H1 (cell line): ENCODE results near the gene NEDD4. TPM values are rescaled to one million over a fixed set of nuclear protein-coding genes. Genes with fewer than 3 reads are reported as not detected.

Source experiments
- CTCF ChIA-PET: fragments of 300-600 bp; sonication (Branson Sonifier 250); formaldehyde crosslinking; loops from one replicate; lab custom pipeline; 2021; ENCODE audit not compliant: partially characterized antibody; lab: Charles Lee
- POLR2A ChIA-PET: fragments of 300-600 bp; sonication (Branson Sonifier 250); formaldehyde crosslinking; loops from one replicate; lab custom pipeline; 2021; ENCODE audit warnings: inconsistent platforms; ENCODE audit not compliant: partially characterized antibody; lab: Charles Lee
- DNase-seq, 2 experiments: peaks; one replicate each; pipeline versions ENCODE4 v3.0.0 to v3.0.0-alpha.2; 2010 to 2022; ENCODE audit warnings: low spot score in 2 of 2, low read depth in 1 of 2, mixed read lengths in 1 of 2
- FAIRE-seq: peaks from 2 replicates; lab custom pipeline; 2011; peaks lifted over from hg19 to GRCh38; lab: Jason Lieb, UNC
- H2AFZ ChIP-seq: 2 replicates; pipeline ENCODE4 v1.8.1; 2012; ENCODE audit warnings: low read length, inconsistent platforms
- H2AK5ac ChIP-seq: 2 replicates; pipeline ENCODE4 v1.6.1; 2013; ENCODE audit warnings: low read depth, low read length
- H2BK120ac ChIP-seq: replicated peaks from 2 replicates; pipeline ENCODE3; 2013; ENCODE audit warnings: low read depth, low read length, inconsistent platforms
- H2BK12ac ChIP-seq: 2 replicates; pipeline ENCODE4 v1.6.1; 2013; ENCODE audit warnings: low read depth, low read length
- H2BK15ac ChIP-seq: 2 replicates; pipeline ENCODE4 v1.6.1; 2013; ENCODE audit warnings: low read length
- H2BK20ac ChIP-seq: 2 replicates; pipeline ENCODE4 v1.6.1; 2013; ENCODE audit warnings: low read length
- H2BK5ac ChIP-seq: 2 replicates; pipeline ENCODE4 v1.6.1; 2013; ENCODE audit warnings: low read depth, low read length
- H3K14ac ChIP-seq: 2 replicates; pipeline ENCODE4 v1.6.1; 2013; ENCODE audit warnings: inconsistent platforms; ENCODE audit not compliant: insufficient read length
- H3K18ac ChIP-seq: 2 replicates; pipeline ENCODE4 v1.6.1; 2013; ENCODE audit warnings: low read length; ENCODE audit errors: extremely low read depth
- H3K23ac ChIP-seq: 2 replicates; pipeline ENCODE4 v1.6.1; 2013; ENCODE audit warnings: inconsistent platforms; ENCODE audit not compliant: insufficient read length
- H3K23me2 ChIP-seq: 2 replicates; pipeline ENCODE4 v1.6.1; 2013; ENCODE audit warnings: low read depth, low read length
- H3K27ac ChIP-seq: 2 replicates; pipeline ENCODE4 v1.6.1; 2011; ENCODE audit warnings: low read depth, low read length, inconsistent platforms
- H3K27me3 ChIP-seq, 4 experiments: replicated peaks in 1 of 4; 1 replicate in 1 of 4; 2 replicates in 3 of 4; pipeline versions ENCODE4 v1.6.1 to v1.8.1; 2011 to 2013; ENCODE audit warnings: low read length in 3 of 4, mild to moderate bottlenecking in 3 of 4, inconsistent platforms in 2 of 4, mixed read lengths in 2 of 4, moderate library complexity in 1 of 4; ENCODE audit not compliant: control insufficient read depth in 3 of 4, insufficient read depth in 3 of 4; ENCODE audit errors: extremely low read depth in 1 of 4
- H3K36me3 ChIP-seq, 4 experiments: 2 replicates each; pipeline versions ENCODE4 v1.6.1 to v1.8.1; 2011 to 2013; ENCODE audit warnings: mild to moderate bottlenecking in 4 of 4, low read length in 3 of 4, moderate library complexity in 2 of 4, control low read depth in 1 of 4, inconsistent platforms in 1 of 4; ENCODE audit not compliant: insufficient read depth in 4 of 4, control insufficient read depth in 2 of 4
- H3K4ac ChIP-seq: replicated peaks from 2 replicates; pipeline ENCODE3; 2013; ENCODE audit warnings: low read length, low read depth, mixed read lengths, inconsistent platforms; ENCODE audit not compliant: insufficient read length
- H3K4me1 ChIP-seq, 4 experiments: replicated peaks in 1 of 4; 1 replicate in 1 of 4; 2 replicates in 3 of 4; pipeline versions ENCODE4 v1.6.1 to v1.8.1; 2011 to 2013; ENCODE audit warnings: low read length in 3 of 4, inconsistent platforms in 2 of 4, mixed read lengths in 1 of 4; ENCODE audit not compliant: insufficient read depth in 4 of 4, control insufficient read depth in 3 of 4
- H3K4me2 ChIP-seq, 2 experiments: 2 replicates each; pipeline versions ENCODE4 v1.6.1 to v1.8.1; 2011 to 2013; ENCODE audit warnings: low read depth in 2 of 2, low read length in 2 of 2, control low read depth in 1 of 2, inconsistent platforms in 1 of 2, mild to moderate bottlenecking in 1 of 2; ENCODE audit not compliant: insufficient read depth in 1 of 2
- H3K4me3 ChIP-seq, 4 experiments: fragments of 200-600, 300-600 bp in 1 of 4; sonication (generic), shearing (Covaris generic), sonication (Bioruptor Twin) in 1 of 4; 2 replicates each; pipeline versions ENCODE4 v1.5.1 to v1.8.1; 2011 to 2016; ENCODE audit warnings: low read length in 4 of 4, low read depth in 3 of 4, control low read depth in 2 of 4, inconsistent platforms in 2 of 4, mild to moderate bottlenecking in 2 of 4, mixed read lengths in 1 of 4, moderate library complexity in 1 of 4; ENCODE audit not compliant: insufficient read depth in 2 of 4; ENCODE audit errors: extremely low read depth in 1 of 4
- H3K56ac ChIP-seq: replicated peaks from 2 replicates; pipeline ENCODE3; 2013; ENCODE audit warnings: low read depth, mild to moderate bottlenecking, mixed read lengths, low read length, inconsistent platforms; ENCODE audit not compliant: insufficient read length
- H3K79me1 ChIP-seq: 2 replicates; pipeline ENCODE4 v1.6.1; 2013; ENCODE audit warnings: low read depth, low read length, control low read depth
- H3K79me2 ChIP-seq, 2 experiments: 2 replicates each; pipeline versions ENCODE4 v1.6.1 to v1.8.1; 2012 to 2013; ENCODE audit warnings: low read length in 2 of 2, mild to moderate bottlenecking in 2 of 2, inconsistent platforms in 1 of 2; ENCODE audit not compliant: insufficient read depth in 2 of 2, control insufficient read depth in 1 of 2
- H3K9ac ChIP-seq, 4 experiments: replicated peaks in 1 of 4; 1 replicate in 1 of 4; 2 replicates in 3 of 4; pipeline versions ENCODE4 v1.6.1 to v1.8.1; 2011 to 2013; ENCODE audit warnings: low read depth in 3 of 4, low read length in 3 of 4, control low read depth in 2 of 4, mild to moderate bottlenecking in 2 of 4, moderate library complexity in 2 of 4, inconsistent platforms in 1 of 4; ENCODE audit errors: extremely low read depth in 1 of 4
- H3K9me3 ChIP-seq, 2 experiments: 2 replicates each; pipeline versions ENCODE4 v1.6.1 to v1.8.1; 2012 to 2013; ENCODE audit warnings: mild to moderate bottlenecking in 2 of 2, moderate library complexity in 2 of 2, control low read depth in 1 of 2, inconsistent platforms in 1 of 2, low read depth in 1 of 2, low read length in 1 of 2, mixed read lengths in 1 of 2; ENCODE audit not compliant: insufficient read depth in 2 of 2
- H4K20me1 ChIP-seq, 2 experiments: replicated peaks in 1 of 2; 2 replicates each; pipeline versions ENCODE3 to v1.8.1; 2011 to 2013; ENCODE audit warnings: inconsistent platforms in 2 of 2, low read length in 2 of 2, mild to moderate bottlenecking in 1 of 2; ENCODE audit not compliant: insufficient read depth in 2 of 2, control insufficient read depth in 1 of 2
- H4K5ac ChIP-seq: 2 replicates; pipeline ENCODE4 v1.6.1; 2013; ENCODE audit warnings: low read length, low read depth, mixed read lengths, inconsistent platforms; ENCODE audit not compliant: insufficient read length
- H4K8ac ChIP-seq: 2 replicates; pipeline ENCODE4 v1.8.0; 2013; ENCODE audit warnings: mild to moderate bottlenecking, moderate library complexity, low read length, inconsistent platforms; ENCODE audit not compliant: insufficient read depth; ENCODE audit errors: extremely low read depth
- H4K91ac ChIP-seq: replicated peaks from 2 replicates; pipeline ENCODE3; 2013; ENCODE audit warnings: low read length, mixed read lengths, inconsistent platforms; ENCODE audit not compliant: insufficient read length
- CHD2 ChIP-seq: IDR thresholded peaks from 2 replicates; pipeline ENCODE4 v1.6.1; 2012; ENCODE audit warnings: low read length, improper control_type of control experiment
- EGR1 ChIP-seq: IDR thresholded peaks from 2 replicates; pipeline ENCODE4 v1.6.1; 2011; ENCODE audit warnings: low read depth, low read length, borderline replicate concordance
- GTF2F1 ChIP-seq: IDR thresholded peaks from 2 replicates; pipeline ENCODE4 v1.6.1; 2012; ENCODE audit warnings: low read depth, low read length, improper control_type of control experiment, borderline replicate concordance
- SAP30 ChIP-seq: fragments of 300-600 bp; sonication (generic); IDR thresholded peaks from 2 replicates; pipeline ENCODE4 v1.7.1; 2012; ENCODE audit warnings: low read length, moderate library complexity, mild to moderate bottlenecking, inconsistent platforms; ENCODE audit not compliant: insufficient read depth, insufficient replicate concordance
- TAF7 ChIP-seq: optimal IDR thresholded peaks from 2 replicates; pipeline ENCODE3; 2011; ENCODE audit warnings: low read depth, mild to moderate bottlenecking, inconsistent platforms, low read length, moderate library complexity, borderline replicate concordance
- WGBS, 2 experiments: shearing (Covaris generic) in 1 of 2; methylation state at CpG; one replicate each; pipeline versions ENCODE4 v1.1.6 to v1.1.7; 2013 to 2015; ENCODE audit warnings: low lambda C conversion rate in 2 of 2, mixed read lengths in 2 of 2, inconsistent platforms in 1 of 2, low coverage in 1 of 2, missing lambda C conversion rate in 1 of 2; ENCODE audit not compliant: insufficient replicate concordance in 2 of 2, insufficient coverage in 1 of 2, insufficient read length in 1 of 2; ENCODE audit errors: extremely low coverage in 1 of 2, missing lambda C conversion rate in 1 of 2; 5-methylcytosine and 5-hydroxymethylcytosine counted together
- polyA plus RNA-seq, 7 experiments: library from polyadenylated mRNA; depleted of rRNA in 3 of 7; stranded (reverse) in 5 of 7; unstranded in 2 of 7; fragments of >200 nt in 5 of 7; fragments of 200-250 nt in 2 of 7; gene quantifications; 1 replicate in 5 of 7; 2 replicates in 1 of 7; 4 replicates in 1 of 7; pipeline versions ENCODE4 v1.2.1 to v1.2.3, GENCODE V29; 2011 to 2013; ENCODE audit warnings: missing spikeins in 2 of 7, mixed read lengths in 2 of 7
- total RNA-seq: library from RNA; stranded (reverse); fragmentation: NEBNext Ultra II Directional; extraction: Animal tissue kit (Norgen Biotek cat#: 25700); gene quantifications from 2 replicates; pipeline ENCODE4 v1.2.1, GENCODE V29; 2021

NEDD4 gene
- total and polyA plus RNA-seq, 2 of the 8 experiments (the other 6 are each of a cell fraction or from before 2014, with no cell fraction given): 0.95 to 3.9 TPM

DNA sequence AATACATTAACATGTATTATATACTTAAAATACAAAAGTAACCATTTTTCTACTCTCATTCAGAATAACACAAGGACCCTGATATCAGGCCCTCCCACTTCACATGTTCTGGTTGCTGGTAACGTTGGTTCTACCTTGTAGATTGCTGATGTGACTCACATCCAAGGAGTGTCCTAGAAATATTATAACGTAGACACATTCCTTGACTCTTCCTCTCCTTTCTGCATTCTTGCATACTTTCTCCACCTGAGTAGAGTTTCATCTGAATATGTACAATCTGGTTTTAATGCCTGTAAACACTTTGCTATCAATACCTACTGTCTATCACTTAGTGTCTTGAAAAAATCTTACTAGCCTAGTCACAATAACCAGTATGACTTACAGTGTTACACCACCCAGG, 35.0 kb upstream of the NEDD4 start:
- no peak for FAIRE-seq
- no peak for TF ChIP-seq TAF7
- no peak for TF ChIP-seq CHD2
- TF ChIP-seq GTF2F1: no peak
- TF ChIP-seq SAP30: no peak
- no peak for TF ChIP-seq EGR1

More for the DNA sequence above, 35.0 kb upstream of the NEDD4 start:
- no peak overlapping the region for H3K4me3 ChIP-seq
- no peak overlapping the region for H3K23ac ChIP-seq
- H3K9me3 ChIP-seq: no peaks in the 10 kb centered on the region
- no peaks in the 10 kb centered on the region for H4K20me1 ChIP-seq
- no peak overlapping the region for H3K14ac ChIP-seq
- no peak overlapping the region for H3K18ac ChIP-seq
- H3K4me2 ChIP-seq: no peak overlapping the region
- no peak overlapping the region for H4K5ac ChIP-seq
- ChIA-PET POLR2A (no interaction called here), CTCF (interaction anchor here (0.6 kb wide), 1 partner anchor 105 kb away, joined by 4 read pairs; no protein-coding TSS in a partner anchor)
- no peaks in the 10 kb centered on the region for H3K79me1 ChIP-seq
- H2BK15ac ChIP-seq: no peak overlapping the region
- H3K79me2 ChIP-seq: no peaks in the 10 kb centered on the region
- WGBS, 2 experiments: 83% methylated on average over 2 of the region's 2 CpGs; no CpG with 5 or more reads in 1 of the 2 experiments
- H3K27me3 ChIP-seq: no peaks in the 10 kb centered on the region
- H3K36me3 ChIP-seq: no peaks in the 10 kb centered on the region
- DNase-seq: no peak
- H2BK5ac ChIP-seq: no peak overlapping the region
- no peak overlapping the region for H3K4ac ChIP-seq
- H2AK5ac ChIP-seq: no peak overlapping the region
- H4K91ac ChIP-seq: no peak overlapping the region
- H2BK120ac ChIP-seq: no peak overlapping the region
- no peak overlapping the region for H2AFZ ChIP-seq
- no peaks in the 10 kb centered on the region for H3K4me1 ChIP-seq
- no peak overlapping the region for H2BK20ac ChIP-seq
- H2BK12ac ChIP-seq: no peak overlapping the region
- H3K27ac ChIP-seq: no peak overlapping the region
- no peak overlapping the region for H4K8ac ChIP-seq
- no peak overlapping the region for H3K9ac ChIP-seq
- no peak overlapping the region for H3K56ac ChIP-seq
- H3K23me2 ChIP-seq: no peaks in the 10 kb centered on the region; the same call in 1 of the 2 replicates
